ENCODE data around the gene NOL11. TPM values are rescaled to one million over a fixed set of nuclear protein-coding genes. Genes with fewer than 3 reads are reported as not detected.
A peak's percentile ranks its signal among the peaks of the same experiment; 100 is the strongest.

The NOL11 gene
- polyA plus RNA-seq, 1 of the 3 experiments (the other 2 are of a cell fraction): 27.0 TPM

DNA sequence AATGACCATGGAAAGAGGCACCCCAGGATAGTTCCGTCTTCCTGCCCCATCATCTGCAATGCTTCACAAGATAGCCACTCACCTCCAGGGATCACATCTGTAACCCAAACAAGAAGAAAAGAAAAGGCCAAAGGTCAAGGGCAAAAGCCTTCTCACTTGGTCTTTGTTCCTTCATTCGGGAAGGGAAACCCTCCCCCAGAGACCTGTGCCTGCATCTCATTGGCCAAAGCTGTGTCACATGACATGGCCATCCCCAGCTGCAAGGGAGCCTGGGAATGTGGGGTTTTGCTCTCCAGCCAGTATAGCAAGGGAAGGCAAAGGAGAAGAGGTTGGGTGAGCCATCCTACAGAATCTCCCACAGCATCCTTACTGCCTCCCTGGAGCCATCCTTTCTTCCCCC, 47.9 kb downstream of the NOL11 start:
- Histone ChIP-seq H2AFZ (ENCODE audit: low read depth) (no peak overlapping the region), H3K4me1 (ENCODE audit: control insufficient read depth in 1 of 2, insufficient read depth in 2 of 2, low read depth in 1 of 2, low read length in 1 of 2) (no peaks in the 10 kb centered on the region), H3K9me2 (no peaks in the 10 kb centered on the region), H3K27me3 (ENCODE audit: insufficient read depth) (no peaks in the 10 kb centered on the region), H3K4me3 (ENCODE audit: low read depth in 2 of 2, low read length in 1 of 2) (no peak overlapping the region), H3K79me2 (ENCODE audit: insufficient read depth) (no peaks in the 10 kb centered on the region), H3K27ac (ENCODE audit: low read depth in 2 of 2, low read length in 1 of 2) (no peak overlapping the region), H3K36me3 (replicated peaks in 1 of 2; ENCODE audit: control insufficient read depth in 1 of 2, insufficient read depth in 2 of 2, low read length in 1 of 2) (no peaks in the 10 kb centered on the region), H3K4me2 (no peak overlapping the region), H3K9ac (no peak overlapping the region), H3F3A (replicated peaks; ENCODE audit: insufficient read depth) (no peaks in the 10 kb centered on the region), H4K20me1 (ENCODE audit: insufficient read depth) (no peaks in the 10 kb centered on the region), H3K9me3 (no peaks in the 10 kb centered on the region)
- POLR2A ChIA-PET: interaction anchor here (0.7 kb wide), 1 partner anchor 11 kb away, joined by 3 read pairs; no protein-coding TSS in a partner anchor
- TF ChIP-seq, protein P1, sequence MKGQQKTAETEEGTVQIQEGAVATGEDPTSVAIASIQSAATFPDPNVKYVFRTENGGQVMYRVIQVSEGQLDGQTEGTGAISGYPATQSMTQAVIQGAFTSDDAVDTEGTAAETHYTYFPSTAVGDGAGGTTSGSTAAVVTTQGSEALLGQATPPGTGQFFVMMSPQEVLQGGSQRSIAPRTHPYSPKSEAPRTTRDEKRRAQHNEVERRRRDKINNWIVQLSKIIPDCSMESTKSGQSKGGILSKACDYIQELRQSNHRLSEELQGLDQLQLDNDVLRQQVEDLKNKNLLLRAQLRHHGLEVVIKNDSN (IDR thresholded peaks at IDR 0.05; ENCODE audit: borderline replicate concordance, low read depth): peak; percentile 24; the same call in 1 of the 2 replicates
- TF ChIP-seq, protein P2, sequence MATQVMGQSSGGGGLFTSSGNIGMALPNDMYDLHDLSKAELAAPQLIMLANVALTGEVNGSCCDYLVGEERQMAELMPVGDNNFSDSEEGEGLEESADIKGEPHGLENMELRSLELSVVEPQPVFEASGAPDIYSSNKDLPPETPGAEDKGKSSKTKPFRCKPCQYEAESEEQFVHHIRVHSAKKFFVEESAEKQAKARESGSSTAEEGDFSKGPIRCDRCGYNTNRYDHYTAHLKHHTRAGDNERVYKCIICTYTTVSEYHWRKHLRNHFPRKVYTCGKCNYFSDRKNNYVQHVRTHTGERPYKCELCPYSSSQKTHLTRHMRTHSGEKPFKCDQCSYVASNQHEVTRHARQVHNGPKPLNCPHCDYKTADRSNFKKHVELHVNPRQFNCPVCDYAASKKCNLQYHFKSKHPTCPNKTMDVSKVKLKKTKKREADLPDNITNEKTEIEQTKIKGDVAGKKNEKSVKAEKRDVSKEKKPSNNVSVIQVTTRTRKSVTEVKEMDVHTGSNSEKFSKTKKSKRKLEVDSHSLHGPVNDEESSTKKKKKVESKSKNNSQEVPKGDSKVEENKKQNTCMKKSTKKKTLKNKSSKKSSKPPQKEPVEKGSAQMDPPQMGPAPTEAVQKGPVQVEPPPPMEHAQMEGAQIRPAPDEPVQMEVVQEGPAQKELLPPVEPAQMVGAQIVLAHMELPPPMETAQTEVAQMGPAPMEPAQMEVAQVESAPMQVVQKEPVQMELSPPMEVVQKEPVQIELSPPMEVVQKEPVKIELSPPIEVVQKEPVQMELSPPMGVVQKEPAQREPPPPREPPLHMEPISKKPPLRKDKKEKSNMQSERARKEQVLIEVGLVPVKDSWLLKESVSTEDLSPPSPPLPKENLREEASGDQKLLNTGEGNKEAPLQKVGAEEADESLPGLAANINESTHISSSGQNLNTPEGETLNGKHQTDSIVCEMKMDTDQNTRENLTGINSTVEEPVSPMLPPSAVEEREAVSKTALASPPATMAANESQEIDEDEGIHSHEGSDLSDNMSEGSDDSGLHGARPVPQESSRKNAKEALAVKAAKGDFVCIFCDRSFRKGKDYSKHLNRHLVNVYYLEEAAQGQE (IDR thresholded peaks at IDR 0.05; ENCODE audit: low read depth, low read length): no peak
- WGBS (ENCODE audit: low lambda C conversion rate): 81% methylated on average over 2 of the region's 2 CpGs
- DNase-seq: no peak
- CTCF ChIA-PET: interaction anchor here (1.8 to 2.0 kb wide), 2 partner anchors 14 to 47 kb away, joined by 5 to 8 read pairs; partner anchors contain the start of gene NOL11

DNA sequence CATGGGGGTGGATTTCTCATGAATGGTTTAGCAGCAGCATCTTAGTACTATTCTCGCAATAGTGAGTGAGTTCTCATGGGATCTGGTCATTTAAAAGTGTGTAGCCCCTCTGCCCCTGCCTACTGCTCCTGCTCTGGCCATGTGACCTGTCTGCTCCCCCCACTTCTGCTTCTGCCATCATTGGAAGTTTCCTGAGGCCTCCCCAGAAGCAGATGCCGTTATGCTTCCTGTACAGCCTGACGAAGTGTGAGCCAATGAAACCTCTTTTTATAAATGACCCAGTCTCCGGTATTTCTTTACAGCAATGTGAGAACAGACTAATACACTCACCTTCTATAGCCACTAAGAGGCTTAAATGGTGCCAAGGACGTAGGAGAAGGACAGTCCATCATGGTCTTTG, 51.5 kb downstream of the NOL11 start:
- Histone ChIP-seq H3K79me2 (ENCODE audit: insufficient read depth) (no peaks in the 10 kb centered on the region), H3F3A (replicated peaks; ENCODE audit: insufficient read depth) (no peaks in the 10 kb centered on the region), H3K4me3 (ENCODE audit: low read depth in 2 of 2, low read length in 1 of 2) (no peak overlapping the region), H3K9me3 (no peaks in the 10 kb centered on the region), H3K9me2 (no peaks in the 10 kb centered on the region), H2AFZ (ENCODE audit: low read depth) (no peak overlapping the region), H3K4me1 (ENCODE audit: control insufficient read depth in 1 of 2, insufficient read depth in 2 of 2, low read depth in 1 of 2, low read length in 1 of 2) (no peaks in the 10 kb centered on the region; a peak in 1 of 4 replicates), H3K9ac (no peak overlapping the region), H3K36me3 (replicated peaks in 1 of 2; ENCODE audit: control insufficient read depth in 1 of 2, insufficient read depth in 2 of 2, low read length in 1 of 2) (no peaks in the 10 kb centered on the region), H3K27ac (ENCODE audit: low read depth in 2 of 2, low read length in 1 of 2) (no peak overlapping the region), H3K27me3 (ENCODE audit: insufficient read depth) (no peaks in the 10 kb centered on the region), H3K4me2 (no peak overlapping the region), H4K20me1 (ENCODE audit: insufficient read depth) (no peaks in the 10 kb centered on the region)
- no peak for DNase-seq
- TF ChIP-seq, protein P3, sequence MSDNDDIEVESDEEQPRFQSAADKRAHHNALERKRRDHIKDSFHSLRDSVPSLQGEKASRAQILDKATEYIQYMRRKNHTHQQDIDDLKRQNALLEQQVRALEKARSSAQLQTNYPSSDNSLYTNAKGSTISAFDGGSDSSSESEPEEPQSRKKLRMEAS (IDR thresholded peaks at IDR 0.05; ENCODE audit: low read depth): no peak
- TF ChIP-seq, protein P1 (IDR thresholded peaks at IDR 0.05; ENCODE audit: borderline replicate concordance, low read depth): no peak
- no peak for TF ChIP-seq EZH2phosphoT487 (IDR thresholded peaks at IDR 0.05; ENCODE audit: borderline replicate concordance, low read depth)
- no peak for TF ChIP-seq MXI1 (IDR thresholded peaks at IDR 0.05; ENCODE audit: low read depth, low read length)
- TF ChIP-seq, protein P2 (IDR thresholded peaks at IDR 0.05; ENCODE audit: low read depth, low read length): no peak
- no peak for TF ChIP-seq RFX5 (IDR thresholded peaks at IDR 0.05; ENCODE audit: low read length)
- TF ChIP-seq, protein P4, sequence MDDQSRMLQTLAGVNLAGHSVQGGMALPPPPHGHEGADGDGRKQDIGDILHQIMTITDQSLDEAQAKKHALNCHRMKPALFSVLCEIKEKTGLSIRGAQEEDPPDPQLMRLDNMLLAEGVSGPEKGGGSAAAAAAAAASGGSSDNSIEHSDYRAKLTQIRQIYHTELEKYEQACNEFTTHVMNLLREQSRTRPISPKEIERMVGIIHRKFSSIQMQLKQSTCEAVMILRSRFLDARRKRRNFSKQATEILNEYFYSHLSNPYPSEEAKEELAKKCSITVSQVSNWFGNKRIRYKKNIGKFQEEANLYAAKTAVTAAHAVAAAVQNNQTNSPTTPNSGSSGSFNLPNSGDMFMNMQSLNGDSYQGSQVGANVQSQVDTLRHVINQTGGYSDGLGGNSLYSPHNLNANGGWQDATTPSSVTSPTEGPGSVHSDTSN (IDR thresholded peaks at IDR 0.05): no peak
- CTCF ChIA-PET: interaction anchor here (0.7 to 1.5 kb wide), 2 partner anchors 9 to 25 kb away, joined by 3 to 4 read pairs; no protein-coding TSS in a partner anchor
- 78% methylated on average over 5 of the region's 5 CpGs for WGBS (ENCODE audit: low lambda C conversion rate)
- POLR2A ChIA-PET: no interaction called here

All from SK-N-SH (cell line).